Ureter (tissue), 1 donor: ENCODE measurements around the gene EMC6. TPM values are rescaled to one million over a fixed set of nuclear protein-coding genes. Genes with fewer than 3 reads are reported as not detected.
"Not testable (repeated sequence)": the region's sequence is repeated elsewhere in the genome, so short reads cannot be mapped to it uniquely, and the experiment has no call there.

Experiments used
- DNase-seq: peaks from one replicate; pipeline ENCODE4 v3.0.0-alpha.2; 2020; ENCODE audit warnings: low spot score
- total RNA-seq: library from RNA; stranded (reverse); gene quantifications from one replicate; pipeline ENCODE4 v1.2.4, GENCODE V29; 2023
- donor health status: DM: yes; HTN: yes; CAD: no.

The EMC6 gene
- total RNA-seq, 1 donor from 2014 or later: 24.3 TPM

DNA sequence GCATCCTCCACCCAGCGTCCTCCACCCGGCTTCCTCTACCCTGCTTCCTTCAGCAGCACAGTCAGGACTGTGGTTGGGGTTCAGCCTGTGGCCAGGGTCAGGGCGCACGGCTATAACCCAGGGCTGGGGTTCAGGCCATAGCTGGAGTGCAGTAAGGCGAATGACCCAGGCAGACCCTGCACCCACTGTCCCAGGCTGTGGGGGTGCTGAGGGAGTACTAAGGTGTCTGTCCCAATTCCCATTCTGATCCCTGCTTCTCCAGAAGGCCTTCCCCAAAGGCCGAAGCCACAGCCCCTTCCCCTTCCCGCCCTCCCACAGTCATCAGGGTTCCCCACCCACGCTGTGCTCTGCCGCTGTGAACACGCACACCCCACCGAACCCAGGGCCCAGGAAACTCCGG lies 12.4 kb downstream of the EMC6 start:
- no peak for DNase-seq

DNA sequence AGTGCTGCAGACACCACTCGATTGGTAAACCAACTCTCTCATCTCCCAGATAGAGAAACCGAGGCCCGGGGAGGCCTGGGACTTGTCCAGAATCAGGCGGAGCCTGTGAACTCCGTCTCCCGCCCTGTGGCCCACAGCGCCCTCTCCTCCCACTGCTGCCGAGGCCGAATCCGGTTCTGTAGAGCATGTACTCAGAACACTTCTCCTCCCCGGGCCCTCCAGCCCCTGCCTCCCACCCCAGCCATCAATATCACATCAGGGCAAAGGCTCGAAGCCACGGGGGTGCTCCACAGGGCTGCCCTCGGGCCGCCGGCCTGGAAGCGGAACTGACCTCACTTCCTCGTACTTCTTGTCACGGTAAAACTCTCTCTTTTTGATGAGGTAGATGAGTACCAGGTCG lies 13.0 kb downstream of the EMC6 start:
- DNase-seq: no peak

DNA sequence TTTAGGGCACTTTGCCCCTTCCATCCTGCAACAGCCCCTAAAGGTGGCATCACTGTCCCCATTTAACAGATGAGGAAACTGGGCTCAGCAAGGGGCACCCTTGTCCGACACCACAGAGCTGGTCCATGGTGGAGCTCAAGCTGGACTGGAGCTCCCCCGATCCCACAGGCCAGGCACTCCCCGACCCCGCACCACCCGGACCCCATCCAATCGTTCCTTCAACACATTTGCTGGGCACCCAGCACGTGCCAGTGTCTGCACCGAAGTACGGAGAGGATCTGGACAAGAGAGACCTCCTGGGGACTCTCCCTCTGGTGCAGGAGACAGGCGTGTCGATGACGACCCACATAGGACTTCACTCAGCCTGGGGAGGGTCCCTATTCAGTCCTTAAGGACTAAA lies 13.4 kb downstream of the EMC6 start:
- DNase-seq: no peak

DNA sequence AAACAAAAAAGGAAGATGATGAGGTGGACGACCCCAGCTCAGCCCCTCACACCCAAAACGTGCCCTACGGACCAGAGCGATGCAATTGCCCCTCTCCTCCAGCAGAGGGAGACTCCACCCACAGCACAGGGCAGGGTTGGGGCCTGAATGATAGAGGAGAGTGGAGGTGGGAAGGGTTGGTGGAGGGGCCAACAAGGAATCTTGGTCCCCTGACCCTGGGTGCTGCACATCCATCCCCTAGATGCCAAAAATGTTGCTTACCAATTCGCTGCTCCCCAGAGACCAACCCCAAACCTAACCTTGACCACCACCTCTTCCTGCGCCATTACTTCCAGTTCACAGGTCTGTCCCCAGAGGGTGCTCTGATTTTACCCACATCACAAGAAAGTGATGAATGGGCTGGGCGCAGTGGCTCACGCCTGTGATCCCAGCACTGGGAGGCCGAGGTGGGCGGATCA lies 14.5 kb downstream of the EMC6 start:
- DNase-seq: no peak

DNA sequence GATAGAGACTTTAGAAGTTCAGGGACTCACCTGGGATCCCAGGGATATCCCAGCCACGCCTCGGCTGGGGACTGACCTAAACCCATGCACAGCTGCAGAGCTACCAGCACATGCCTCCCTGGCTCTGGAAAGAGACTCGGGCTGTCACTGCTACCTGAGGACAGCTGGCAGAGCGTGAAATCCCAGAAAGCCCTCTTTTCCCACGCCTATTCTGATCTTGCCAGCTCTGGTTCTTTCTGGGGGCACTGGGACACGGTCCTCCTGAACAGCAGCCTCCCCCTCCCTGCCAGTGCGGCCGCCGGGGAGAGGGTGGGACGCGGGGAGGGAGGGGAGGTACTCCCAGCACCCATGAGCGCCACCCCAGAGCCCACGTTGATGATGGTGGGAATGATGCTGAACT lies 16.6 kb downstream of the EMC6 start:
- no peak for DNase-seq

DNA sequence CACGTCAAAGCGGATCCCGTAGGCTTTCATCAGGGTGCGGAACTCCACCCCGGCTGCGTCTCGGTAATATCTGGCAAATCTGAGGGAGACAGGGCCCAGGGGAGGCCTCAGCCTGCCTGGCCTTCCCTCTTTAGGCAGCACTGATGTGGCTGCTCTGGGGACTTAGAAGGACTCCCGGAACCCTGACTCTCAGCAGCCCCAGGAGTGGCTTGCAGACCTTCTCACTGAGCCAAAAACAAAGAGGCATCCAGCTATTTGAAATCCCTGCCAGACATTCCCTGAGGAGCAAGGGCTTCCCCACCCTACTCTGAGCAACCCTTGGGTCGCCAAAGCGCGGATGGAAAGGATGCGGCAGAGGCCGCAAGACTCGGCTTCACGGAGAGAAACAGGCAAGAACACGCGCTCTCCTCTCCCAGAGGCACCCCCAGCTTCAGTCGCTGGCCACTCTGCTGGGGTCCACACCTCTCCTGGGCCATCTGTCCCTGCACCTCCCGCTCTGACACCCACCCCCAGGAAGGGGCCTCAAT lies 19.5 kb downstream of the EMC6 start:
- DNase-seq: no peak

DNA sequence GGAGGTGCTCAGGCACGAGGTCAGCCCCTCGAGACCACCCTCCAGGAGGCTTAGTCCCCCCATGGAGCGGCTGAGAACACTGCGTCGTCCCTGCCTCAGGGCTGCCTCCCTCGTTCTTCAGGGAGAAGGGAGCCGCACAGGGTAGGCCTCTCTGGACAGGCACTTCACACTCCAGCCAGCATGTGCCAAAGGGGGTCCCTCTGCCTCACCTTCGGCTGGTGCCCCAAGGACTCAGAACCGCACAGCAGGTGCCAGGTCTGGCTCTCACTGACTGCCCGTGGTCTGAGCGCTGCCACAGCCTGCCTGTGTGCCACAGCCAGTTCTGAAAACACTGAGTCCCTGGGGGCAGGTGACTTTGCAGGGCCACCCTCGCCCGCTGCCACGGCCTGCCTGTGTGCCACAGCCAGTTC lies 20.2 kb downstream of the EMC6 start:
- DNase-seq: no peak

DNA sequence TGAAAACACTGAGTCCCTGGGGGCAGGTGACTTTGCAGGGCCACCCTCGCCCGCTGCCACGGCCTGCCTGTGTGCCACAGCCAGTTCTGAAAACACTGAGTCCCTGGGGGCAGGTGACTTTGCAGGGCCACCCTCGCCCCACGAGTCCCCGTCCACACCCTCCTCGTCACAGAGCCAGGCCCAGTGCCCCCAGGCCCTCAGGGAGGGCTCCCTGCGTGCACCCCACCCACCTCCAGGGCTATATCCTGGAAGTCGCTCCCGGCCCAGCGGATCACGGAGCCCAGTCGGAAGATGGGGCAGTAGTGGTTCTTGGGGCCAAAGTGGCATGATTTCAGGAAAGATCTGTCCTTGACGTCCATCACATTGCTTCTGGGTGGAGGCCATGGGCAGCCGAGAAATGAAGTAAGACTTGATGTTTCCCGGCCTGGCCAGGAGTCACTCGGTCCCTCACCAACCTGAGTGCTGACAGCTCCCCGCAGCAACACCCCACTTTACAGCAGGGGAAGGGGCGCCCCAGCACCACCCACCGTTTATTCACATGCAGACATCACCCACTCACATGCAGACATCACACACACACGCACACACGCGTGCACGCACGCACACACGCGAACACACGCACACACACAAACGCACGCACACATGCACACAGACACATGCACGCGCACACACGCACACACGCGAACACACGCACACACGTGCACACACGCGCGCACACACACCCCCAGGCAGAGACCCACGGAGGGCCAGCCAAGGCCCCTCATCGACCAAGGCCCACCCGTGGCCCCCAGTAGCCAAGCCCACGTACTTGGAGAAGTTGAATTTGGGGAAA lies 20.9 kb downstream of the EMC6 start:
- no peak for DNase-seq

DNA sequence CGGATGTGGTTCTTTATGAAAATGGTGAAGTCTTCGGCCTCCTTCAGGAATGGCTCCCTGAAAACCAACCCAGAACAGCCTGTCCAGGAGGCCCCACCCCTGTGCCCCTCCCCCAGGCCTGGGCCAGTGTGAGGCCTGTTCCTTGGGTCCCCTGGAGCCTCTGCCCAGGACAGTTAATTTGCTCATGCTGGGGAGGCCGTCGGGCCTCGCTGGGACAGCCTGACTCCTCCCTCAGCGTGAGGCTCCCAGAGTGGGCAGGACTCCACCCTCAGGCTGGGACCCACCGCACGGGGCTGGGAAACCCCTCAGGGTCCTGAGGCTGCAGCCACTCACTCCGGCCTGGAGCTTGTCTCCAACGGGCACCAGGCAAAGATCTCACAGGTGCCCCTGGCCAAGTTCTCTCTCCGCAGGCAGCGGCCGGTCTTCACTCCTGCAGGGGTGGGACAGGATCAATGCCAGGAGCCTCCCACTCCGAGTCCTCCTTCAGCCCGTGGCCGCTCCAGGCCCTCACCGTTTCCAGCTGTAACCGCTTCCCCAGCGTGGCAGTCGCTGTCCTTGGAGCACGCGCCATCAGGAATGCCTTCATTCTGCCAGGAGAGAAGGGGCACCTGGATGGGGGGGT lies 21.6 kb downstream of the EMC6 start:
- no peak for DNase-seq

DNA sequence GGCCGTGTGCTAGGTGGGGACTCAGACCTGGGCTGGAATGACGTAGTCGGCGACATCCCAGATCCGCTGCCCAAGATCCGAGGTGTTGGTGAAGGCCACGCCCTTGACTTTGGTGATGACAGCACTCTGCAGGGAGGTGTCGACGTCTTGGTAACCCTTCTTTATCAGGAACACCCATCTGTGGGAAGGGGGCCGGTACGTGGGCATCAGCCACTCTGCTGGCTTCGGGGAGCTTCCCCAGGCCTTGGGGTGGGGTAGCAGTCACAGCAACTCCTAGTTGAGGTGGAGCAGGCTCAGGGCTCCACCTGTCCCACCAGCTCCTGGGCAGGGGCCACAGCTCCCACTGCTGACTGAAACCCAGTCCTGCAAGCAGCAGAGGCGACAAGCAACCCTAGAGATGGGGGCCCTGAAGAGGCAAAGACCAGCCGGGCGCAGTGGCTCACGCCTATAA lies 23.0 kb downstream of the EMC6 start:
- no peak for DNase-seq

DNA sequence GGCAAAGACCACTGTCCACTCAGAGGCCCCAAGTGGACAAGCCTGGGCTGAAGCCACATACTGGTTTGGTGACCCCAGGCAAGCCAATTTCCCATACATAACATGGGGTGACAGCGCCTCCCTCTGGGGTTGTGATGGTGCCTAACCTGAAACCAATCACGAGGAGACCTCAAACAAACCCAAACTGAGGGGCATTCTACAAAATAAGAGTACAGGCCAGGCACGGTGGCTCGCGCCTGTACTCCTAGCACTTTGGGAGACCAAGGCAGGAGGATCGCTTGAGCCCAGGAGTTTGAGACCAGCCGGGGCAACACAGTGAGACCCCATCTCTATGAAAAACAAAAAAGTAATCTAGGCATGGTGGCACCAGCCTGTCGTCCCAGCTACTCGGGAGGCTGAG lies 23.7 kb downstream of the EMC6 start:
- DNase-seq: no peak

DNA sequence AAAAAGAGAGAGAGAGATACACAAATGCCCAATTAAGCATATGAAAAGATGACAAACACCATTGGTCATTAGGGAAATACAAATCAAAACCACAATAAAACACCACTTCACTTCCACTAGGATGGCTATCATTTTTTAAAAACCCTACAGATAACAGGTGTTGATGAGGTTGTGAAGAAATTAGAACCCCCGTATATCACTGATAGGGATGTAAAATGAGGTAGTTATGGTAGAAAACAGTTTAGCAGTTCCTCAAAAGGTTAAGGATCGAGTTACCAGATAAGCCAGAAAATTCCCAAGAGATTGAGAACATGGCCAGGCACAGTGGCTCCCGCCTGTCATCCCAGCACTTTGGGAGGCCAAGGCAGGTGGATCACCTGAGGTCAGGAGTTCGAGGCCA lies 24.5 kb downstream of the EMC6 start:
- DNase-seq: no peak

DNA sequence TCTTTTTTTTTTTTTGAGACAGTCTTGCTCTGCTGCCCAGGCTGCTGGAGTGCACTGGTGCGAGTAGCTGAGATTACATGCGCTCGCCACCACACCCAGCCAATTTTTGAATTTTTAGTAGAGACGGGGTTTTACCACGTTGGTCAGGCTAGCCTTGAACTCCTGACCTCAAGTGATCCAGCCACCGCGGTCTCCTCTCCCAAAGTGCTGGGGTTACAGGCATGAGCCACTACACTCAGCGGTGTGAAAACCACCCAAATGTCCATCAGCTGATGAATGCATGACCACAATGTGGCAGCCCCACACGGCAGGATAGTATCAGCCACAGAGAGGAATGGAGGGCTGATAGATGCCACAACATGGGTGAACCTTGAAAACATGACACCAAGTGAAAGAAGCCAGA lies 25.2 kb downstream of the EMC6 start:
- DNase-seq: no peak

DNA sequence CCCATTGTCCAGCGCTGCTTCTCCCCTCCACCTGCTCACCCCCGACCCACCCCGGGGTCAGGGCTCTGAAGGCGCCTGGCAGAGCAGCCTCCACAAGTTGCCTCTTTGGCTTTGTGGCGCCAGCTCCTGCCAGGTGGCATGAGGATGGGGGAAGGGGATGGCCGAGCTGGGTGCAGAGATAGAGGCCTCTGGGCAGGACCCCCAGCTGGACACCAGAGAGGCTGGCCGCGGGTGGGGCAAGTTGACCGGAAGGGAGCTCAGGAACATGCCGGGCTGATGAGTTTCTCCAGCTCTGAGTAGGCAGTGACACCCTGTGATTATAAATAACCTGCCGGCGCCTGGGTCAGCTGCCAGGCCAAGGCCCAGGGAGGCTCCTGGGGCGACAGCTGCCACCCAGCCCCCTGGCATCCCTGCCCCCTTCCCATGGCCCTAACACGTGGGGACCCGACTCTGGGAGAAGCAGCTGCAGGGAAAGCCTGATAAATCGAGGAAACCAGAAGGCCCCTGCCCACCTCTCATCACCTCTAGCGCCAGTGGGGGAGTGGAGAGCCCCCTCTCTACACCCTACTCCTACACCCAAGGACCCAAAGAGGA lies 26.6 kb downstream of the EMC6 start:
- no peak for DNase-seq

DNA sequence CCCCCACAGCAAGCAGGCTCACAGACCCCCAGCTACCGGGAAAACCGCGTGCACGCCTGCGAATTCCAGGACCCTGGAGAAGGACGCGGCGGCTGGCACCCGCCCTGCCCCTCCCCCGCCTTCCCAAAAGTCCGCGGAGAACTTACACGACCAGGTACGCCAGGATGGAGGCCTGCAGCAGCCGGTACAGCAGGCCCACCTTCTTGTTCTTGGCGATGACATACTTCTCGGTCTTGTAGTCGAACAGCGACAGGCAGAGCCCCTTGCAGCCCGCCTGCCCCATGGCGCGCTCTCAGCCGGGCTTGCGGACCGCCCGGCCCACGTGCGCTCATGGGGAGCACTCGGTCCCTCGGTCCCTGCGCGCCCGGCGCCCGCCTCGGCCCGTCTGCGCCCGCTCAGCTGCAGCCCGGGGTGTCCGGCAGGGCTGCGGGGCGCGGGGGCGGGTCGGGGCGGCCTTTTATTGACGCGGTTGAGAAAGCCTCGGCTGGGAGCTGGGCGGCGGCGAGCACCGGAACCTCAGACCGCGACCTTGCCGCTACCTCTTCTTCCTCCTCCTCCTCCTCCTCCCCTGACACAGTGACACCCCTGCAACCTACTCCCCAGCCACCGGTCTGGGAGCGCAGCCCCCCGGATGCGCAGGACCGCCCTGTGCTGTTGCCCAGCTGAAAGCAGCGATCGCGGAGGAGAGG lies 27.3 kb downstream of the EMC6 start, which contains the start of gene P2RX5:
P2RX5 (minus strand) TSS at position 433 of the 689 bp plus-strand sequence; CDS start at position 283, 150 bp downstream.
- no peak for DNase-seq

DNA sequence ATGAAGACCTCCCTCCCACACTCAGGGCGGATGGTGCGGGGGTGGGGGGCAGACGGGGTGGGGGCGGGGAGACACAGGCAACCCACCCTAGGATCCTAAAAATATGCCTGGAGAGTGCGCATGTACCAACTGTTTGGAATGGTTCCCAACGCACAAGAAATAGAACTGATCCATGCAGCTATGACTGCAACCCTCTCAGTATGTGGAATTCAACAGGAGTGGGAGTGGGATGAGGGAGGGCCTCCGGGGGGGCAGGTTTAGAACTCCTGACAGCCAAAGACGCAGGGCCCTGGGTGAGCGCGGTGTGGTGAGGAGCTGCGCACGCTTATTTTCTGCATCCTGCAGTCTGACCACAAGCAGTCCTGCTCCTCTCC lies 28.5 kb downstream of the EMC6 start:
- DNase-seq: no peak

DNA sequence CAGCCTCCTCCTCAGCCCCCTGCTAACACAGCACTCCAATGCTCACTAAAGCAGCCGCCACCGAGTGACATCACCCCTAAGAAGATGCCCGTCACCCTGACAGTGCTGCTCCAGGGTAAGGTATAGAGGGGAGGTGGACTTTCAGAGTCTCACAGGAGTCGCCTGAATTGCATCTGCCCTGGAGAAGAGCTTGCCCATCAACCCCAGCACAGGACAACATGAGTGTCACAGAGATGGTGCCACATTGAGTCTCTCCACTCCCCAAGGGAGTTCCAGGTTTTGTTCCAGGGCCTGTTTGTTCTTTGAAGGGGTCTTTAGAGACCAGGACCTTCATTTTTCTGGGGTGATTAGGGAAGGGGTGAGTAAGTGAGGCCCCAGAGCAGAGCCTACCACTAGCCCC lies 29.5 kb downstream of the EMC6 start:
- DNase-seq: no peak

DNA sequence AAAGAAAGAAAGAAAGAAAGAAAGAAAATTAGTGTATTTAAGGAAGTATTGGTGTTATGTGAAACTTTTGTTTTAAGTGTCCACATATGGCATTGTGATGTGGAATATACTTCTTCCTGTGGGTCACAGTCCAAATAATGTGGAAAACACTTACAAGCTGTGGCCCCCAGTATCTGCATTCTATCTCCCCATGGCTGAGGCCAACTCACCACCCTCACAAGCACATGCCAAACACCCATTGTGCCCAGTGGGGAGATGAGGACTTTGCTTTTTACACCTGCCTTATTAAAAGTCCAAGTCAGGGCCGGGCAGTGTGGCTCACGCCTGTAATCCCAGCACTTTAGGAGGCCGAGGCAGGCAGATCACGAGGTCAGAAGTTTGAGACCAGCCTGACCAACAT lies 31.3 kb downstream of the EMC6 start:
- DNase-seq: no peak

DNA sequence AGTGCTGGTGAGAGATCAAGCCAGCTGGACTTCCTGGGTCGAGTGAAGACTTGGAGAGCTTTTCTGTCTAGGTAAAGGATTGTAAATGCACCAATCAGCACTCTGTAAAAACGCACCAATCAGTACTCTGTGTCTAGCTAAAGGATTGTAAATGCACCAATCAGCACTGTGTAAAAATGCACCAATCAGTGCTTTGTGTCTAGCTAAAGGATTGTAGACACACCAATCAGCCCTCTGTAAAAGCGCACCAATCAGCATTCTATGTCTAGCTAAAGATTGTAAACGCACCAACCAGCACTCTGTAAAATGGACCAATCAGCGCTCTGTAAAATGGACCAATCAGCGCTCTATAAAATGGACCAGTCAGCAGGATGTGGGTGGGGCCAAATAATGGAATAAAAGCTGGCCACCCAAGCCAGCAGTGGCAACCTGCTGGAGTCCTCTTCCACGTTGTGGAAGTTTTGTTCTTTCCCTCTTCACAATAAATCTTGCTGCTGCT lies 33.5 kb downstream of the EMC6 start:
- not testable (repeated sequence) for DNase-seq

DNA sequence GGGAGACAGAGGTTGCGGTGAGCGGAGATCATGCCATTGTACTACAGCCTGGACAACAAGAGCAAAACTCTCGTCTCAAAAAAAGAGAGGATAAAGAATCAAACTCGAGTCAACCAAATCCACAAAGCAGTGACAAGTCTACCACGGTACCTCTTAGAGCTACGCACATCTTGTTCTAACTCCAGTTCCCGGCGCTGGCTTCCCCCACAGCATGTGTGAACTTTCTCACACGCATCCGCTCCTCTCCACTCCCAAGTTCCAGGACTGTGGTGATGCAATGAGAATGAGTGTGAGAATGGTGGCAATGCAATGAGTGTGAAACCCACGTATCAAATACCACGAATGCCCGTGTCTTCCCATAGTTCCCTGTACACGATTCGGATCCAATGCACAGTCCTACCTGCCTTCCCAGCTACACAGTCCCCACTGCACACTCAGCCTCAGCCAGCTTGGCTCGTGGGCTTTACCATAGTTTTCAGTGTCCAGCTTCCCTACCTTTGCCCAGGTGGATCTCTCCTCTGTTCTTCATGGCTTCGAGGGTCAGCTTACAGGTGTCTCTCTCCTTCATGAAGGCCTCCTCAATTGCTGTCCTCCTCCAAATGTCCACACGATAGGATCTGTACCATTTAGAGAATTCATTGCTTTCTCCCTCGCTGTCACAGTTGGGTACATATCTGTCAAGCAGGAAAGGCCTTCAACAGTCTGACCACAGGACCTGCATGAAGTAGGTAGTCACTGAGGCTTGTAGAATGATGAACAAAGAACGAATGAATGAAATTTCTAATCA lies 36.5 kb downstream of the EMC6 start:
- no peak for DNase-seq

DNA sequence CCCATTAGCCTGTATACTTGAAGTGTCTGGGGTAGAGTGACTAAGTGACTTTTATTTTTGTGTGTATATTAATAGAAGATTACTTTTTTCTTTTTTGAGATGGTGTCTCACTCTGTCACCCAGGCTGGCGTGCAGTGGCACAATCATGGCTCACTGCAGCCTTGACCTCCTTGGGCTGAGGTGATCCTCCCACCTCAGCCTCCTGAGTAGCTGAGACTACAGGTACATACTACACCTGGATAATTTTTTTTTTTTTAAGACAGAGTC lies 37.0 kb downstream of the EMC6 start:
- DNase-seq: not testable (repeated sequence)
